Epithelial cell of esophagus (primary cell): Measurements from ENCODE around the gene RARG.

Experiments used
- DNase-seq: peaks from one replicate; pipeline ENCODE4 v3.0.0; 2010; ENCODE audit warnings: low read depth
- H3K4me3 ChIP-seq: 2 replicates; pipeline ENCODE4 v1.5.1; 2011; ENCODE audit warnings: mild to moderate bottlenecking, low read length, control low read depth
- CTCF ChIP-seq: IDR thresholded peaks from 2 replicates; pipeline ENCODE4 v1.5.1; 2011; ENCODE audit warnings: low read depth, mild to moderate bottlenecking, low read length, control low read depth, inconsistent platforms; ENCODE audit not compliant: insufficient read depth; ENCODE audit errors: missing control alignments

The RARG gene

GRCh38 chr12:53193985-53194716, 37.9 kb downstream of the RARG start:
- no peak for DNase-seq
- no peak for TF ChIP-seq CTCF
- no peak overlapping the region for H3K4me3 ChIP-seq

- TF ChIP-seq CTCF = no peak
- H3K4me3 ChIP-seq = no peak overlapping the region
- no peak for DNase-seq
These were observed 39.0 kb downstream of the RARG start for GRCh38 chr12:53193040-53193439.

GRCh38 chr12:53192531-53193021, 39.4 kb downstream of the RARG start:
- no peak for TF ChIP-seq CTCF
- DNase-seq = no peak
- no peak overlapping the region for H3K4me3 ChIP-seq

- H3K4me3 ChIP-seq = no peak overlapping the region
- no peak for DNase-seq
- no peak for TF ChIP-seq CTCF
These were observed 40.0 kb downstream of the RARG start for GRCh38 chr12:53191885-53192530.

- no peak for DNase-seq
- no peak overlapping the region for H3K4me3 ChIP-seq
- TF ChIP-seq CTCF = no peak
These were observed 40.7 kb downstream of the RARG start for GRCh38 chr12:53191096-53191884.

- peak; percentile 72 for DNase-seq
- TF ChIP-seq CTCF = peak; percentile 87
- H3K4me3 ChIP-seq = no peak overlapping the region
These were observed 41.8 kb downstream of the RARG start for GRCh38 chr12:53190108-53190729.
